ENCODE data around the gene HS3ST5.
"Not testable (repeated sequence)": the region's sequence is repeated elsewhere in the genome, so short reads cannot be mapped to it uniquely, and the experiment has no call there.

HS3ST5 gene

DNA sequence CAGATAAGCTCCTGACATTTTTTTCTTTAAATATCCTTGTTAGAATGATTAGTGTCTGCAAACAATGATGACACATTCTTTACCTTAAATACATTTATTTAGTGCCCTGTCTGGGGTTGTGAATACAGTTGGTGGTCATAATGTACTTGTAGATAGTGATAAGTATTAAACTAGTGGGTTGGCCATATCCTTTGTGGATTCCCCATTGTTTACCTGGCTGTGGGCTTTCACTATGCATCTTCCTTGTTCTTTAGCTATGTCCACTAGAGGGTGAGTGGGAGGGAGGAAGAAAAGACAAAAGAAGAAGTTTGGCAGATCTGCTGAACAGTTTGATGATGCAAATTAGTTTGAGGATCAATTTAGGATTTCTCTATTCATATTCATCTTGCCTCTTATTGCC is 15.7 kb downstream of the HS3ST5 start:
- no peak for FAIRE-seq

DNA sequence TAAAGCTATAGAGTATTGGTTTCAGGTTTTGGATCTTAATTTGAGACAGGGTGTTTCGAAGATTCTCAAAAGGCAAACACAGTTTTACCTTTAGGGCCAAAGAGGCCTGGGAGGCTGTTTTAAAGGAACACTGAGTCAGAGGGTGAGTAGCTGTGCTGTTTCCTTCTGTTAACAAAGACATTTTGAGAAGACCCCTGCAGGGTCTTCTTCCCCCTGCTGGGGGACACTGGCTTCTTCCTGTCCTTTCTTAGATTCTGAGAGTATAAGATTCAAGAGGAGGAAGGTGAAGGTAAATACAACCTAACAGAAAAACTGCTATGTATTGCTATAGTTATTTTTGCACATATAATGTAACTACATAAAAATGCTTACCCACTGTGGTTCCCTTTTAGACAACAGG is 19.0 kb downstream of the HS3ST5 start:
- no peak for FAIRE-seq

DNA sequence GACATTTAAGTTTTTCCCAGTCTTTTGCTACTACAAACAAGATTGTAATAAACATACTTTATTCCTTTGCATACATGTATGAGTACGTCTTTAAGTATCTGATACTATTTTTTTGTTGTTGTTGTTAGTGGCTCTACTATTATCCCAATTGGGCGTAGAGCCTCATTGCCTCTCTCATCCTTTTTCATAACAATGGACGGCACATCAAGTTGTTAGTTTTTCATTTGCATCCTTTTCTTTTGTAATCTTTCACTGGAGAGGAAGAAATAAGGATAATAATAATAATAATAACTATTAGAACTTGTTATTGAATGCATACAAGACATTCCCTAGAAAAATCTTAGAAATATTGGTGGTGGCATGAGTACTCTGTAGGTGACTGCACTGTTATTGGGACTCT is 23.1 kb downstream of the HS3ST5 start:
- no peak for FAIRE-seq

DNA sequence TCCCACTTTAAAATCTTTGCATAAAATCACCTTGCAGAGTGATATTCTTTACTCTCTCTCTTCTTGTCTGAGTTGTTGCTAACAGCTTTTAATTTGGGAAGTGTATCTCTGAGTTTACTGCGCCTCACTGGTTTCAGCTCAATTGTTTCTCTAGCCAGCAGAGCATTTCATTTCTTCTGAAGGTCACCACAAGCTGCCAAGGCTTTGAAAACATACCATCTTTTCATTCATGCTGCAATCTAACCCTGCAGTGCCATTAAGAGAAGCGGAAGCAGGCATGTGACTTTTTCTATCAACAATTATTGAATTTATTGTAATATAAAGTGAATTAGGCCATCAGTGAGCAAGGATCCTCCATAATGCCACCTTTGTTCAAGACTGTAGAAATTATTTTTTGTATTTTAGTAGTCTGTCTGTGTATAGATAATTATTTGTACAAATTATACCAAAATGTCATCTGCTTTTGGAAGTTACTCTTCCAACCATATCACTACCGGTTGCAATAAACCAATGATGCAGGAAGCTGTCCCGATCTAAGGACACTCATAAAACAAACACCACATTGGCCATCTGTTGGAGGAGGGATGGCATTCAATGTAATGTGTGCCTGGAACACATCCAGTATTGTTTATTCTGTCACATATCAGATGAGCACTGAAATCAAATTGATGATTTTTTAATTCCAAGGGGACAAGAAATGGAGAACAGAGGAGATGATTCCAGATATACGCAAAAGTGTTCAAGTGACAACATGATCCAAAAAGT is 26.8 kb downstream of the HS3ST5 start:
- FAIRE-seq = no peak

DNA sequence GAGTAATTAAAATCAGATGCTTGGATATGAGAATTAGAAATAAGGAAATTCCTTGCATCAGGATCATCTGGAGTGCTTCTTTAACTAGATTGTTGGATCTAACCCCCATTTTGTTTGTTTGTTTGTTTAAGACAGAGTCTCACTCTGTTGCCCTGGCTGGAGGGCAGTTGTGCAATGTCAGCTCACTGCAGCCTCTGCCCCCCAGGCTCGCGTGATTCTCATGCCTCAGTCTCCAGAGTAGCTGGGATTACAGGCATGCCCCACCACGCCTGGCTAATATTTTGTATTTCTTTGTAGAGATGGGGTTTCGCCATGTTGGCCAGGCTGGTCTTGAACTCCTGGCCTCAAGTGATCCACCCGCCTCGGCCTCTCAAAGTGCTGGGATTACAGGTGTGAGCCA is 29.0 kb downstream of the HS3ST5 start:
- not testable (repeated sequence) for FAIRE-seq

DNA sequence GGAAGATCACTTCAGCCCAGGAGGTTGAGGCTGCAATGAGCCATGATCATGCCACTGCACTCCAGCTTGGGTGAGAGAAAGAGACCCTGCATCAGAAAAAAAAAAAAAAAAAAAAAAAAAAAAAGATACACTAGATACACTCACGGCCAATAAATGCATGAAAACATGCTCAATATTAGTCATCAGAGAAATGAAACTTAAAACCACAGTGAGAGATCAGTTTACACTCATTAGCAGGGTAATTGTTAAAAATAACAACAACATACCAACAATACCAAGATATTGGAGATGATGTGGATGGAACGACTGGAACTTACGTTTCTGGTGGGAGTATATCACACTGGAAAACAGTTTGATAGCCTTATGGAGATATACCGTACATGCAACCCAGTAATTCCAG is 29.9 kb downstream of the HS3ST5 start:
- FAIRE-seq = no peak

DNA sequence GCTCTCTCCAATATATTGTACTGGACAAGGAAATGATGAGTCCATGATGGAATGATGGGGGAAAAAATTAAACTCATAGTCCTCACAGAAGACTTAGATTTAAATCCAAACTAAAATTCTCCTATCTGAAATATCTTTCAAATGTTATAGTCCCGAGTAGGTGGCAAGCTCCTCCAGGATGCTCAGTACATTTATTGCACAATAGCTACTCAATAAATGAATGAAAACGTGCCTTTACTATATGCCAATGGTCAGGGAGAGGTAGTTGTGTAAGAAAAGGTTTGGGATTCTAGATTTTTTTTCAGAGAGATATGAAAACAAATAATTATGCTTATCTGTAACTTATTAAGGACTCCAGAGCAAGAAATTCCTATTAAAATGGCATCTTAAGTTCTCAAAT is 32.8 kb downstream of the HS3ST5 start:
- no peak for FAIRE-seq

DNA sequence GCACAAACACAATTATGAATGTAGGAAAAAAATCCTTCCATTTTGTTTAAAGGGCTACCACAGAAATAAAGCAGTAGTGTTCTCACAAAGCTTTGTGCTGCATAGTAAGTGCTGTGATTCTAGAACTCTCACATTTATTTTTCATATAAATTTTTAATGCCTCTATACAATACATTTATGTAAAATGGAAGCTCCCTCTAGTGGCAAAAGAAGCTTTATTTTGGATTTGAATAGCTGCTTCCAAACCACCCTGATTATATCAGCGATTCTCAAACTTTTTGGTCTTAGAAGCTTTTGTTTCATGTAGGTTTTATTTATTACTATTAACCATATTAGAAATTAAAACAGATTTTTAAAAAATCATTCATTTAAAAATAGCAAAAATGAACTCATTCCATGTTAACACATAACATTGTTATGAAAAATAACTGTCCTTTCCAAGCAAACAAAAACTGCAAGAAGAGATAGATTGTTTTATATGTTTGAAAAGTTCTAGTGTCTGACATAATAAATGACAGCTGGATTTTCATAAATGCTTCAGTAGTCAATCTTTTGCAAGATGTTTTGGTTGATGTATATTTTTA is 38.4 kb downstream of the HS3ST5 start:
- peak; percentile 64 for FAIRE-seq

DNA sequence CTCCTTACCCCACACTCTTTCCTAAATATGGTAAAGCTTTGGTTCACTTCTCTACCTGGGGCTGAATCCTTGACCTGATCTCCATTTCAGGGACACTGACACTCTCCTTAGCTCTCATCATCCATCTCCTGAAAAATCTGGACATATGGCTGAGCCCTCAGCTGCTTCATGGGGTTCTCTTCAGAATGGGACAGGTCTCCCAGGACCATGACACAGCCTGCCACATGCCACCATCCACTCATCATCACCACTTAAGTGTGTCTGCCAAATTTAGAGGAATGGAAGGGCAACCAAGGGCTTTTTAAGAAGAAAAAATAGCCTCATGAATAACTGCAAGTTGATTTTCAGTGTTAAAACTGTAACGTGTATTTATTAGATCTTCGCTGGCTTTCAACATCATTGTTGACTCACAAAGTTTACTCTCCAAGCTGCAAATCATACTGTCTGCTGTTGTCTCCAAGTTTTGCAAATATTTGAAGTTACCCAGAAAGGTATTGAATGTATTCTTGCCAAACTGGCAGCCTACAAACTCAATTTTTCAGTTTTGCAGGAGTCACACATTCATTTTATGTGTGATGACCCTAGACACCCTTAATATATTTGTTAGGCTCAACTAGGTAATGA is 41.1 kb downstream of the HS3ST5 start:
- no peak for FAIRE-seq

DNA sequence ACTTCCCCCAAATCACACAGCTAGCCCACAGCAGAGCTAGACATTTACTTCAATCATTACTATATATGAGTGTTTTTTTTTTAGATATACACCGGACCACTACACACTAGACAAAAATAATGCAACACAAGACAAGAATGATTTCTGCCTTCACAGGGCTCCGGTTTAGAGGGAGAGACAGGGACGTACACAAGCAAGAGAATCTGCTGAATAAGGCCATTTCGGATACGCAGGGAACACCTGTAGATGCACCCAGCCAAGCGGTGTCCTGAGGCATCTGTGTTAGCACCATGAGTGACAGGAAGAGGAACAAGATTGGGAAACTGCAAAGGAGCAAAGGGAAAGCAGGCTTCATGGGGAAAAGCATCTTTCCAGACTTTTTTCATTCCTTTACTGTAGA is 45.7 kb downstream of the HS3ST5 start:
- FAIRE-seq = no peak

DNA sequence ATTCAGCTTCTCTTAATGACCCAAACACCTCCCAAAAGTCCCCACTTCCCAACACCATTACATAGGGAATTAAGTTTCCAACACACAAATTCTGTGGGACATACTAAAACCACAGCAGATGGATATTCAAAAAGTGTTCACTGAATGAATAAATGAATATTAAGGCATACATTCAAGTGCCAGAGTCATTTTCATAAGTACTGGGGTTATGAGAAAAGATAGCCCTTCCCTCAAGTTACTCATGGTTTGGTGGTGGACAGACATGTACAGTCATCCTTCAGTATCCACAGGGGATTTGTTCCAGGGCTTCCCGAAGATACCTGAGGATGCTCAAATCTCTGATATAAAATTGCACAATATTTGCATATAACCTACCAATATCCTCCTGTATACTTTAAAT is 50.4 kb downstream of the HS3ST5 start:
- FAIRE-seq = no peak

DNA sequence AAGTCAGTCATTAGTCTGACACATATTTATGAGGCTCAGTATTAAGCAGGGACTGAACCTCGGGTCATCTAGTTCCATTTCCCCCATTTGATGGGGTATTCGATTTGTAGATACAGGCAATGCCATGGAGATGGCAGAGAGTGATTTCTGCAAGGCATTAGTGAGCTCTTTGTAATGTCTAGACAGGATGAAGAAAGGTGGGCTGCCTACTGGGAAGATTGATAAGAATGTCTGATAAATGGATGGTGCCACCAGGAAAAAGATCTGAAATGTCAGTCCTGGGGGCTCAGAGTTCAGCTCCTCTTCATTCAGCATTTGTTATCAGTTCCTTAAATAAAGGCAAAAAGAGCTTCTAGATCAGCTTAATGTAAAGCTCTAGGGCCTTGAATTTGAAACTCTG is 51.4 kb downstream of the HS3ST5 start:
- FAIRE-seq = no peak

DNA sequence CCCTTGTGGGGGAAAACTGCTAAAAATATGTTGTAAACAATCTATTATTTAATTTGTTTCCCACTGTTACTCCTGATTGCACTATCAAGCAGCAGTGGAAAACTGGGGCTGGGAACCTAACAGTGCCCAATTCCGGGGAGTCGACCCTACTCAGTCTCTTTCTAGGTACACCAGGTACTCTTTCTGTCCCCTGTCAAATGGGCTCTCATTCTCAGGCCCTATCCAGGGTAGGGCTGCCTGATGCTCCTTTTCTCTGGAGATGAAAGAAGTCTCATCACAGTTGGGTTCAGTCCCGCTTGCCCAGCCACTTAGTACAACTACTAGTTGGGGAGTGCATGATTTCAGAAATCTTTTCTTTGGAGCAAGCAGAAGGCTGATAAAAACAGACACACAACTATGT is 52.0 kb downstream of the HS3ST5 start:
- FAIRE-seq = no peak

DNA sequence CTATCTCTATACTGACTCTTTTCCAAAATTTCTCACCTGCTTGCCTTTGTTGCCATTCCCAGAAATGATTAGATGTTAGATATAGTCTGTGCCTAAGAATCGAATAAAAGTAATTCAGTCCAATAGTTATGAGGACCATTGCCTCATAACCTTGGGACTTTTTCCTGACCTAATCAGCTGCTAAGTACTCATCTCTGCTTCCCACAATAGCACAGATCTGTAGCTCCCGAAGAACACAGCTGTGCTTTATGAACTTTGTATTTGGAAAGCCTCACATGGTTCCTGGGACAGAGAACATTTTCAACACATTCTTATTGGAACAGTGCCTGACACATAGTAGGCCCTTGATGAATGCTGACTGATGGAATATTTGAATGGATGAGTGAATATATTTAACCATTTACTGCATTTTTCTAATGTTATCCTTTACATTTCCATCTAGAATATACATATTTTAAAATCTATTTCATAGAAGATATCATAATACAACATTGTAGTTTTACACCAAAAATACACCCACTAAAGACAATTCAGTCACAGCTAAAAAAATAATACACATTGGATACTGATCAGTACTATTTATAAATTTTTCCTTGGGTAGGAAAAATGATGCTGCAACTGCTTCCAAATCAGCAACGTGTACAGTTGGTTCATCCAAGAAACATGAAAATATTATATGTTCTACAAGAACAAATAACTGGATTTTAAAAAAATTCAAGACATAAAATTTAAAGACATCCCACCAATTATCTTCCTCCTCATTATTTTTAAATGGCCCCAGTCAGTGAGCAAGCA is 53.9 kb downstream of the HS3ST5 start:
- no peak for FAIRE-seq

DNA sequence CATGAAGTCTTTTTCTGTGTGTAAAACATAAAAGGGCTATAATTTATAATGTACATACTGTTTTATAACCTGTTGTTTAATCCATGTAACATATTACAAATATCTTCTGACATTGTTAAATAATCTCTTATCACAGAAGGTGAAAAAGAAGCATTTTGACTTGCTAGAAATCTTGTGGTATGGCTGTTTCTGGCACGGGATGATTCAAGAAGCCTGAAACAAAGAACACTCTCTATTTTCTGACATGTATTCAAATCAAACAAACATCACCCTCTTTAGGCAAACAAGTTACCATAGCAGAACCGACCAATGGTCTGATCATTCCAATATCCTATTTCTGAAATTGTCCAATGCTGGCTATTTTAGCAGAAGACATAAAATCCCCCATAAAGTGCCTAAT is 55.4 kb downstream of the HS3ST5 start:
- no peak for FAIRE-seq

DNA sequence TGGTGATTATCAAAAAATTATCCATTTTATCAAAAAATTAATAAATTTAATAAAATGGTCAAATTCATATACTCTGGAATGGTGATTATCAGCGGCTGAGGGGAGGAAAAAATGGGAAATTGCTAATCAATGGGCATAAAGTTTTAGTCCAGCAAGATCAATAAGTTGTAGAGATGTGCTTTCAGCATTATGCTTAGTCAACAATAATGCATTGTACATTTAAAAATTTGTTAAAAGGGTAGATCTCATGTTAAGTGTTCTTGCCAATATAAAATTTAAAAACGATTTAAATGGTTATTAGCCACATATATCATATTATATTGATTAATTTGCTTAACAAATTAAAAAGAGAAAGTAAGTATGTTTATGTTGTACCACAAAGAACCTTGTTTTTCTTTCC is 56.6 kb downstream of the HS3ST5 start:
- FAIRE-seq = peak; percentile 8

DNA sequence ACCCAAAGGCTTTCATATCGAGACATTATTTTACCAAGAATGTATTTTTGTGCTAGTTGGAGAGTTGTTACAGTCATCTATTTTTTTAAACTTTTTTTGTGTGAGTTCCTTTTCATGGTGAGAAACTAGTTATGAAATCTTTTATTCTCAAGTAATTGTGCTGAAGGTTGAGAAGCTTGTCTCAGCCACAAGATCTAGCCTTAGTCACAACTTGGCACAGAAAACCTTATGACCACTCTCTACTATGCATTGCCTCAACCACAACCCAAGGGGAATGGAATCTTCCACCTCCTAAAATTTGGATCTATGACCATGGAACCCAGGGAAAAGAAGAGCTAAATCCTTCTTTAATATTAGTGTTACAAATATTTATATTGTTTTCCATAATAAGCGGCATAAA is 58.5 kb downstream of the HS3ST5 start:
- no peak for FAIRE-seq

DNA sequence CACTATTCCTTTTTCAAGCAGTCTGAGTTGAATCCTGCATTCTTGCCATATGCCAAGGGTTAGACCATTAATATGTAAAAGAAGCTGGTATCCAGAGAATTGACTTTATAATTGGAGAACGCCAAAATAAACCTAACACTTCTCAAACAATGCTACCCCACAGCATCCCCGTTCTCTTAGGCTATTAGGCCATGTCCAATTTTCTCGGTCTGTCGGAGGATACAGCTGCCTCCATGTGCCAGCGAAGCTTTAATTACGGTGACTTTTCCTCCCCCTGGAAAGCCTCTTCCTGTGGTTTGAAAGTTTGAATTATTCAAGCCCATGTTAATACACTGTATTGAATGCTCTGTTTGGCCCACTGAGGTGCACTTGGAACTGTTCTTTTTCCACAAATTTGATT is 60.5 kb downstream of the HS3ST5 start:
- FAIRE-seq = no peak

DNA sequence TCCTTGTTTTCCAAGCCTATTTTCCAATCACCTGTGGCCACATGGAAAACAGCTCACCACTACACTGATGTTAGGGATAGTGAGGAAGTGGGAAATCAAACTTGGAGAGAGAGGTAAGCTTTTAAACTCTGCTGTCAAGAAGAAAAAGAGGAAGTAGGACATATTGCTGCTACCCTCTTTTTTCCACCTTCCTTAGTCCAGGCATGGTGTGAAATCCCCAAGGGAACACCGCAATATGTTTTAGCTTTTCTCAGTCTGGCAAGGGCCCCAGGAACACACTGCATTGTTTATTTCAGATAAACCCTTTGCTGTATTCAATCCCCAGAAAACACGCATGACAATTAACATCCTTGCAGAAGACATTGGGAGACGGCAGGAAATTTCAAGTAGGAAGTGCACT is 61.3 kb downstream of the HS3ST5 start:
- no peak for FAIRE-seq

DNA sequence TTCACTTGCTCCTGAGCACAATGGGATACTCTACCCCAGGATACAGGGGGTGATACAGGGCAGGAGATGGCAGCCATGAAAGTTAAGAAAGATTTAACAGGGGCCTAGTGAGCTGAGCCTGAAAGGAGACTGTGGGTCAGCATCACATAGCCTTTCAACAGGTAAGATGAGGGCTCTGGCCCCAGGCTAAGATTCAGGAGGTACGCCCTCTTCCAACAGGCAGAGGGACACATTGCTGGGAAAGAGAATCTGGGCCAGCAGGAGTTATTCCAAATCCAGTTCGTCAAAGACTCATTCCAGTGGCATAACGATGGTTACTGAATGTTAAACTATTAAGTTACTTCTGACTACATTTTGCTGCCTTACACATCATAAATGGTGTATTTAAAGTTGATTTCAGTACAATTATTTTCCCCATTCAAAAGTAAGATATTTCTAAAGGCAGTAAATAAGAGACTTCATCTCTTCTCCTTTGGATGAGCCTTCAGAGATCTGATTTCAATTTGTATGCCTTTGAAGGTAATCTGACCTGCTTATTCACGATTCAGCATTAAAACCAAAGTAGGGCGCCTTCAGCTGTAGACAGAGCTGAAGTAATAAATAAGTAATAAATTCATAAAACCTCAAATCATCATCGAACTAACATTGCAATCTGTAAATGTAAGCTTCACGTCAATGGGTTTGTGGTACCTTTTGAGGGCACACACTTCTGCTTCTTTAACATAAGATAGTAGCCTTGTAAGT is 62.4 kb downstream of the HS3ST5 start:
- FAIRE-seq = no peak

DNA sequence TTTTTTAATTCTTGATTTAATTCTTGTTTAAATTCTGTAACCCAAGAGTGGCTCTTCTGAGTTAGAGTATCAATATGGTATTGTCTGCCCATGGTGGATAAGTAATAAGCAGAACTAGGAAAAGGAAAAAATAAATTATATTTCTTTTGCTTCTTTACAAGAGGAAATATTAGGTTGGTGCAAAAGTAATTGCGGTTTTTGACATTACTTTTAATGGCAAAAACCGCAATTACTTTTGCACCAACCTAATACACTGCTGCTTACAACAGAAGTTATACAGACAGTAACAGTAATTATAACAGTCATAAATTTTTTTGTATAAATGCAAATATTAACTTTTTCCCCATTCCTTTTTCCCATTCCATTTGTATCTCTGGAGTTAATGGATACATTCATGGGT is 65.6 kb downstream of the HS3ST5 start:
- no peak for FAIRE-seq

DNA sequence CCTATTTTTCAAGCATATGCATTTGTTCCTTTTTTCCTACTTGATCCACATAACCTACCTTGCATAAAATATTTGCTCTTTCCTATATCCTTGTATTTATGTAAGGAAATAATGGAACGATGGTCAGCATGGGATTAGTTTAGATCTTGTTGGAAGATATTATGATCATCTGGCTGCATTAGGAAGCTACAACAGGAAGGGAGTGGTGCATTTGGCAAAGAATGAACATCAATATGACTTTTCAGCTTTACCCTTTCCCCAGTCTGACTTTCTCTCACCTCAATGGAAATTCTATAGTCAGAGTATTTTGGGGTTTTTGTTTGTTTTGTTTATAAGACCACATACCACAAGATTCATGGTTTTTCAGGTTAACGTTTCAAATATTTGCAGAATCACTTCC is 66.0 kb downstream of the HS3ST5 start:
- no peak for FAIRE-seq

DNA sequence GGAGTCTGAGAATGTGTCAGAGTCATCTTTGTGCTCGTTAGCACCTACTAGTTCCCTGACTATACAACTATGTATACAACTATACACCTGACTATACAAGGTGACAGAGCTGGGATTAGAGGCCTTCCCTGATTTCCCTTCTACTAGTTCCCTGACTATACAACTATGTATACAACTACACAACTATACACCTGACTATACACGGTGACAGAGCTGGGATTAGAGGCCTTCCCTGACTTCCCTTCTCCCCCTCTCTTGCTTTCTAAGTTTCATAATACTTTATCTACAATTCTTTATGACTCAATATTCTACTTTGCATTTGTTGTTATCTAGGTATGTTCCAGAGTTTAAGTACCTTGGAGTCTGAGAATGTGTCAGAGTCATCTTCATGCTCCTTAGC is 68.0 kb downstream of the HS3ST5 start:
- no peak for FAIRE-seq

All from G401.6 (cell line).